Activated naive CD4-positive, alpha-beta T cell treated with anti-CD3 and anti-CD28 coated beads, Interleukin-2, amount 50 U/mL, for 72 hours (primary cell): Measurements from ENCODE around the gene NUDCD3. TPM values are rescaled to one million over a fixed set of nuclear protein-coding genes. Genes with fewer than 3 reads are reported as not detected.

Experiments
- ATAC-seq, 2 donors: fragments of 150-1000 bp; cut with Tn5 transposase; 2 replicates each; pipeline ENCODE4 v1.10.0; 2021; ENCODE audit warnings: mild to moderate bottlenecking in 2 of 2, moderate library complexity in 2 of 2
- DNase-seq, 2 donors: peaks; one replicate each; pipeline ENCODE4 v3.0.0; 2021 to 2022; ENCODE audit warnings: low spot score in 2 of 2
- H3K27ac Mint-ChIP-seq, 2 donors: one replicate each; pipeline ENCODE4 v1.8.0; 2022; ENCODE audit warnings: mild to moderate bottlenecking in 2 of 2, mixed read lengths in 2 of 2
- H3K36me3 Mint-ChIP-seq, 2 donors: one replicate each; pipeline ENCODE4 v1.8.0; 2022; ENCODE audit warnings: mixed read lengths in 2 of 2
- H3K9me3 Mint-ChIP-seq, 2 donors: one replicate each; pipeline ENCODE4 v1.8.0; 2022; ENCODE audit warnings: mixed read lengths in 2 of 2
- total RNA-seq, 2 donors: library from RNA; stranded (reverse); gene quantifications; one replicate each; pipeline ENCODE4 v1.2.3, GENCODE V29; 2022

Gene NUDCD3
- total RNA-seq, 2 donors from 2014 or later = 87.9 to 112 TPM

DNA sequence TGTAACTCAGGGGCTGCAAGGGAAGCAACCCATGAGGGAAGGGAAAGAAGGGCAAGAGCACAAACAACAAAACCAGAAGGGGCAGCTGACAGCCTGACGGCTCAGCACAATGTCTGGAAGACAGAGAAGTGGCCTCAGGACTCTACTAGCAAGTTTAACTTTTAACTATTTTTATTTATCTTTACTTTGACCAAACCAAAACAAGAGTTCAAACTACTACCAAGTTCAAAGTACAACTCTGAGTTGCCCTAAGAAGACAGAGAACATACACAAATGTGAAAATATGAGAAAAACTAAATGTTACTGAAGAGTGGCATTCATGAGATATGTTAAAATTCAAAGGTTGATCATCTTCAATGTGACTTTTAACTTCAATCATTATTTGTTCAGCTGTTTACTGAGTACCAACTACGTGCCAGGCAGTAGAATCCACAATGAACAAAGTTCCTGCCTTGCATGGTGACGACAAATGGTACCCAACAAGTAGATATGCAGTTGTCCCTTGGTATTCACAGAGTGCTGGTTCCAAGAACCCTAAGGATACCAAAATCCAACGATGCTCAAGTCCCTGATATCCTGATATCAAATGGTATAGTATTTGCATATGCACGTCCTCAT is 19.7 kb downstream of the NUDCD3 start:
- H3K36me3 Mint-ChIP-seq = peaks cover 12 to 25% of the 10 kb centered on the region in 2 donors
- H3K9me3 Mint-ChIP-seq = no peaks in the 10 kb centered on the region
- DNase-seq = no peak
- no peak overlapping the region for H3K27ac Mint-ChIP-seq
- ATAC-seq = no peak

DNA sequence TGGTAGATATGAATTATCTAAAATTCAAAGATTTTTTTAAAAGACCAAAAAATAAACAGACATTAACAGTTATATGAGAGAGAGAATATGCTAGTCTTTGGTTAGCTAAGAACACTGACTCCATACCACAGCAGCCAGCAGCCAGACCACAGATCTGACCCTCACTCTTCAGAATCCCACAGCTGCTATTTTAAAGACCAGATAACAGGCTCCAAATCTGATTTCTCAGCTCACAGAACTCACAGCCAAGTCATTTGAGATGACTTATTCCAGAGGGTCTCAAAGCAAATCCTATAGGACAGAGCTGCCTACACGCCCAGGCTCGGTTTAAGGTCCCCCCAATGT is 20.4 kb downstream of the NUDCD3 start:
- no peak for ATAC-seq
- H3K36me3 Mint-ChIP-seq = peaks cover 12 to 25% of the 10 kb centered on the region in 2 donors

DNA sequence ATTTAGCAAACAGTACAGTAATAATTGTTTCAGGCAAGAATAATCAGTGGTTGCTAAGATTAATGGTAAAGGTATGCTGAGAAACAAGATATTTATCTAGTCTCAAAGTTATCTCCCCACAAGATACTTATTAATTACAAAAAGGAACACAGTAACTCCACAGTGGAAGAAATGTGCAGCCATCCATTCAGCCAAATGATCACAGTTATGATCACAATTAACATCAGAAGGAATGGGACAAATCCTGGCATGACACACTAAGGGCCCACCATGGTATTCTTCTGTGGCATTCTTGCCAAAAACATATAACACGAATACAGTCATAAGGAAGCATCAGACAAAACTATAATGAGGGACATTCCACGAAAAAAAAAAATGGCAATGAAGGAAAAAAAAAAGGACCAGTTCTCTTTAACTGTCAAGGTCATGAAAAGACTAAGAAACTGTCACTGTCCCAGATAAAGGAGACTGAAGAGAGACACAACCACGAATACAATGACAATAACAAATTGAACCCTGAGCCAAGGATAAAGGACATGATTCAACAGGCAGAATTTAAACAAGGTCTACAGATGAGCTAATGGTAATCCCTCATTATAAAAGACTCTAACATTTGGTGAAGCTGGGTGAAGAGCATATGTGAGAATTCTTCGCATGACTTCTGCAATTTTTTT is 20.9 kb downstream of the NUDCD3 start:
- H3K36me3 Mint-ChIP-seq = peaks cover 12 to 29% of the 10 kb centered on the region in 2 donors
- H3K9me3 Mint-ChIP-seq = no peaks in the 10 kb centered on the region
- DNase-seq = no peak
- H3K27ac Mint-ChIP-seq = peak overlapping the region in 1 of 2 donors; percentile 18
- ATAC-seq = no peak

More for the DNA sequence above, 20.4 kb downstream of the NUDCD3 start:
- Mint-ChIP-seq H3K9me3 (no peaks in the 10 kb centered on the region), H3K27ac (no peak overlapping the region)
- no peak for DNase-seq

DNA sequence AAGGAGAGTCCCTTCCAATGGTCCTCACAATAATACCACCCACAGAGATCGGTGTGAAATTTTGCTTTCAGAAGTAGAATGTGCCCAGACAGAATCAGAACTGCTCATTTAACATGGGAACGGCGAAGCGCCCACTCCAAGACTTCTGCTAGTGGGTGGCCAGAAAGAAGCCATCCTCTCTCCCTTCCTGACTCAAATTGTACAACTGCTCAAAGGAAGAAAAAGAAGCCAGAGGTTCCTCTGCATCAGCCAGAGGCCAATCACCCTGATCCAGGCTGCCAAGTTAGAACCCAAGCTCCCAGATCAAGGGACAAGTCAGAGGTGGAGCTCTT is 23.3 kb downstream of the NUDCD3 start:
- no peak for DNase-seq
- Mint-ChIP-seq H3K9me3 (no peaks in the 10 kb centered on the region), H3K36me3 (peaks cover 12 to 25% of the 10 kb centered on the region in 2 donors), H3K27ac (peak overlapping the region; percentile 32 to 67)
- ATAC-seq = no peak

DNA sequence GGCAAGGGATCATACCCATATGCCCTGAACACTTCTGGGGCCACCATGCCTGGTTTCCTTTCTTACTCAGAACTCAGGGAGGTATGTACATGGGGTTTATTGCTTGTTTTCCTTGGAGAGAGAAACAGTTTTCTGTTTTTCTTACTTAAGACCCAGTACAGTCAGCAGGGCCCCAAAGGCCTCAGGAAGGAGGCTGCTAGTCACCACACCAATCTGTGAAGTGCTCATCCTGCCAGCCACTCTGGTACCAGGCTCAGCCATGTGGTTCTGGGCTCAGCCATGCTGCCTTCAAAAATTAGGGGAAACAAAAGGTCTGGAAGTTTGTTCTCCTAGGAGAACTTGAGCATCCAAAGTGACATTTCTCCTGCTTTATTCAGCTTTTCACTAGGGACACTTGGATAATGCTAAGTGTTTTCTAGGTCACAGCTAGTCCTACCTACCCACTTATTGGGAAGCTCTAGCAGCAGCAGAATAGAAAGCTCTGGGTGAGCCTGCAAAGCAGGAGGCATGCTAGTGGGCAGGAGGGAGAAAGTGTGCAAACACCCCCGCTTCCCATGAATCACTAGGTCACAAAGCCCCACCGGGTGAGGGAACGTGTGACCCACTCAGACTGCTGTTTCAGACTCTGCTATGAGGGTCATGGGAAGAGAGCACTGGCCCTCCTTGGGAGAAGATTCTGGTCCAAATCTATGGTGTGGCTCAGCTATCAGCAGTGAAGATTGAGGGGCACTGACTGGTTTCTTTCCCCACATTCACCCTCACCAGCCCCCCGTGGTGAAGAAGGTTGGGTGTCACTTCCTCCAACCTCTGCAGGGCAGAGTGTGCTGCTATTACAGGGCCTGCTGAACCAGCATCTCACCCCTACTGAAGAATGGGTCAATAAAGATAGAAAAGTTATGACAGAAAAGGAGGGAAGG is 23.9 kb downstream of the NUDCD3 start:
- ATAC-seq (peak; percentile 22 to 37), DNase-seq (no peak)
- peaks cover 12 to 27% of the 10 kb centered on the region in 2 donors for H3K36me3 Mint-ChIP-seq
- no peaks in the 10 kb centered on the region for H3K9me3 Mint-ChIP-seq
- H3K27ac Mint-ChIP-seq = peak overlapping the region; percentile 32 to 67

DNA sequence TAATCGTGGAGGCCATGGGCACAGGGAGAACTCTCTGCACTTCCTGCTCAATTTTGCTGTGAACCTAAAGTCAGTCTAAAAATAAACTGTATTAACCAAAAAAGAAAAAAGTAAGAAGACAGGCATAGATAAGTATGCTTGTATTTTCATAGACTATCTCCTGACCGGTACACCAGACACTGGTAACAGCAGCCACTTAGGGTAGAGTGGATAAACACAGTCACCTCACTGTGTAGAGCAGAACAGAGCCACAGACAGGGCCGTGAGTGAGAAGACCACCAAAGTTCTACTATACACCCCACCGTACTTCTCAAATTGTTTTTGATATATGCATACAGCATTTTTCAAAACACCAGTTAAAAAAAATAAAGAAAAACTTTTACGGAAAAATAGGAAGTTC is 25.0 kb downstream of the NUDCD3 start:
- ATAC-seq (no peak), DNase-seq (no peak)
- no peaks in the 10 kb centered on the region for H3K9me3 Mint-ChIP-seq
- H3K36me3 Mint-ChIP-seq = peaks cover 12 to 34% of the 10 kb centered on the region in 2 donors
- H3K27ac Mint-ChIP-seq = peak overlapping the region in 1 of 2 donors; percentile 69

DNA sequence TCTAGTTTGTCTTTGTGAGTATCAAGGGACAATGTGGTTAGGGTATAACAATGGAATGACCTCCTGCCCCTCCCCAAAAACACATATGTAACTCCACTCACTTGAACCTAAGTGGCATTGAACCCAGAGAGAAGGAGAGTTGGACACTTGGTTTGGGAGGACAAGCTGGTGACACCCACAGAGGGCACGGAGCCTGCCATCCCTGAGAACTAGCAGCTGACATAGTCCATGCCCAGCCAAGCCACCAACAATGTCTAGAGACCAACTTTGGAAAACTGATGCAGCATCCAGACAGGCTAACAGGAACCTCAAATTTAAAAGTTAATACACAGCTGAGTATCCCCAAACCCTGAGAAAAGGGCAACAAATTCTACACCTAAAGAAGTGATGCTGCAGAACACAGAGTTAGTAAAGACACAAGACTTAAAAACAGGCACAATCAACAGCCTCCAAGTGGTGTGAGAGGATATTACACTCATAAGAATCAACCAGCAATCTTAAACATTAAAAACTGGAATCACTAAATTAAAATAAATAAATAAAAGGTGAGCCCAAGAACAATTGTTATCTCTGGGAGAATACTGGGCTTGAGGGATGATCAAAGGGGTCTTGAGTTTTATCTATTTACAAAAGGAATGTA is 27.2 kb downstream of the NUDCD3 start:
- Mint-ChIP-seq H3K36me3 (peaks cover 12 to 43% of the 10 kb centered on the region in 2 donors), H3K27ac (no peak overlapping the region), H3K9me3 (no peaks in the 10 kb centered on the region)
- ATAC-seq = no peak
- DNase-seq = no peak

DNA sequence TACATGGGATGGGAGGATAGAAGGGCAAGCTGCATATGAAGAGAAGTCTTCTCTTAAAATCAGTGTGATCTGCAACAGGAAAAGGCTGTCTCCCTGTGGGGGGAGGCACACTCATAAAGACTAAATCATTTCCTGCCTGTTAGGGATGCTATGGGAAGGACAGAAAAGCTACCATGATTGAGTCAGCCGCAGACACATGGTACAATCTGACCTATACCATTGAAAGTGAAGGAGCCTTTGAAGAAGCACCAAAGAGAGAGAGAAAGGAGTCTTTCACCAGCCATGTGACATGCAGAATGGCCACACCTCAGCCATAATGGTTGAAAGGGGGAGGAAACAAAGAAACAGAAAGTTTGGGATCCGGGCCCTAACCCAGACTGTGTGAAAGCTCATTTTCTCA is 29.1 kb downstream of the NUDCD3 start:
- peak; percentile 38 to 58 for DNase-seq
- H3K36me3 Mint-ChIP-seq = peaks cover 6 to 40% of the 10 kb centered on the region in 2 donors
- peak overlapping the region; percentile 85 to 94 for H3K27ac Mint-ChIP-seq
- ATAC-seq = peak; percentile 82 to 95
- no peaks in the 10 kb centered on the region for H3K9me3 Mint-ChIP-seq

DNA sequence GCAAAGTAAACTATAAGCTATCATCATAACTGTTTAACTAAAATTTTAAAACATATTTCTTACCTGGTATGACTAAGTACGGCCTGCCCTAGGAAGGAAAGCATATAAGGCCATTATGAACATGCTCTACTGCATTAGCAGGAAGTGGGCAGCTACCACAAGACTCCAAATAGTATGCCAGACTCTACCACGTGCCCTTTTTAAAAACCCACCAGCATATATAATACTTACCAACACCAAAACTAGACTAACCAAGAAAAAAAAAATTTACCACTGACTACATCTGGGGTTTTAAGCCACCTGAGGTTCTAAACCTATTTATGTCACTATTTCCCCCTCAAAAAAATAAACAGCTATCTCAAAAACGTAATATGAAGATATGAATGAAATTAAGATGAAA is 30.1 kb downstream of the NUDCD3 start:
- ATAC-seq (peak; percentile 82 to 86), DNase-seq (peak in 1 of 2 donors; percentile 37)
- peak overlapping the region; percentile 31 to 85 for H3K27ac Mint-ChIP-seq
- peaks cover 8 to 45% of the 10 kb centered on the region in 2 donors for H3K36me3 Mint-ChIP-seq
- no peaks in the 10 kb centered on the region for H3K9me3 Mint-ChIP-seq

DNA sequence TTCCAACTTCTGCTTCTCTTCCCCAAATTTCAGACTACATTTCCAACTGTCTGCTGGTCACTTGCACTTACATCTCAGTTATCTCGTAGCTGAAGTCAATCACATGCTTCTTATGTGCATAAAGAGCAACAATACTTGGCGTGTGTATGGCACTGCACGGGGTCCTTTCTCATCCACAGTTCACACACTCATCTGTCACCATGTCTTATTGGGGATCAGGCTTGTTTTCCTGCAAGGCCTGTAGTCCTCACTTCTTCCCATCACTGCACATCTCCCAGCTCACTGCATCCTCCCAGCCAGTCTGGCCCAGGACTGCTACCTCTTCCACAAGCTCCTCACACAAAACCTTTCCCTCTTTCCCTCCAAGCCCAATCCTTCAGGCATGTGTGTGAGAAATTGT is 35.3 kb downstream of the NUDCD3 start:
- DNase-seq = no peak
- Mint-ChIP-seq H3K27ac (peak overlapping the region; percentile 4 to 76), H3K9me3 (no peaks in the 10 kb centered on the region), H3K36me3 (peaks cover 13 to 36% of the 10 kb centered on the region in 2 donors)
- no peak for ATAC-seq

DNA sequence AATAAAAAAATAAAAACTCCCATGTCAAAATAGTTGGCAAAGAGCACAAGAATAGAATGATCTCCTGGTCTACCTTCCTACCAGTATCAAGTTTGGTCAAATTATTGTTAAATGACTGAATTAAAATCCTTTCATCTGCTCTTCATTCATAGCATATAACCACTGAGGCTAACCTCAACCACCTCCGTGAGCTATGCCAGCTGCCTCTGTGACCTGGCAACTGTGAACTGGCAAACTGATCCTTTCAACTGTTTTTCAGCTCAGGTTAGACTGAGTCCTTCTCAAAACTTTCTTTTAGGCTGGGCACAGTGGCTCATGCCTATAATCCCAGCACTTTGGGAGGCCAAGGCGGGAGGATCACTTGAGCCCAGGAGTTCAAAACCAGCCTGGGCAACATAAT is 36.1 kb downstream of the NUDCD3 start:
- ATAC-seq = peak; percentile 82 to 84
- DNase-seq = no peak
- Mint-ChIP-seq H3K27ac (no peak overlapping the region), H3K36me3 (peaks cover 13 to 31% of the 10 kb centered on the region in 2 donors), H3K9me3 (no peaks in the 10 kb centered on the region)

DNA sequence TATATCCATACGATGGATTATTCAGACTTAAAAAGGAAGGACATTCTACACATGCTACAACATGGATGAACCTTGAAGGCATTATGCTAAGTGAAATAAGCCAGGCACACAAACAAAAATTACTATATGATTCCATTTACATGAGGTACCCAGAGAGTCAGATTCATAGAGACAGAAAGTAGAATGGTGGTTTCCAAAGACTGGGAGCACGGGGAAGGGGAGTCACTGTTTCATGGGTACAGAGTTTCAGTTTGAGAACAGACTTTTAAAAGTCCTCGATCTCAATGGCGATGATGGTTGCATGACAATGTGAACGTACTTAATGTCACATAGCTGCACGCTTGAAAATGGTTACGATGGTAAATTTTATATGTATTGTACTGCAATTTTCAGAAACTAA is 39.3 kb downstream of the NUDCD3 start:
- peak; percentile 51 to 55 for ATAC-seq
- DNase-seq = no peak
- Mint-ChIP-seq H3K27ac (no peak overlapping the region), H3K9me3 (no peaks in the 10 kb centered on the region), H3K36me3 (peaks cover 15 to 21% of the 10 kb centered on the region in 2 donors)

DNA sequence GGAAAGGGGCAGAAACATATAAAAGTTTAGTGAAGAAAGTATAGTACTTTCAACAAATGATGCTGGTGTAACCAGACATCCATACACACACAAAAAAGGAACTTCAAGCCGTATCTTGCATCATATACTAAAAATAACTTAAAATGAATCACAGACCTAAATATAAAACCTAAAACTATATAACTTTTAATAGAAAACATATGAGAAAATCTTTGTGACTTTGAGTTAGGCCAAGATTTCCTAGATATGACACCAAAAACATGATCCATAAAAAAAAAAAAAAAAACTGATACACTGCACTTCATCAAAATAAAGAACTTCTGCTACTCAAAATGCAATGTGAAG is 40.9 kb downstream of the NUDCD3 start:
- no peak for ATAC-seq
- H3K9me3 Mint-ChIP-seq = no peaks in the 10 kb centered on the region
- no peak for DNase-seq
- H3K27ac Mint-ChIP-seq = no peak overlapping the region
- H3K36me3 Mint-ChIP-seq = peaks cover 18 to 28% of the 10 kb centered on the region in 2 donors

DNA sequence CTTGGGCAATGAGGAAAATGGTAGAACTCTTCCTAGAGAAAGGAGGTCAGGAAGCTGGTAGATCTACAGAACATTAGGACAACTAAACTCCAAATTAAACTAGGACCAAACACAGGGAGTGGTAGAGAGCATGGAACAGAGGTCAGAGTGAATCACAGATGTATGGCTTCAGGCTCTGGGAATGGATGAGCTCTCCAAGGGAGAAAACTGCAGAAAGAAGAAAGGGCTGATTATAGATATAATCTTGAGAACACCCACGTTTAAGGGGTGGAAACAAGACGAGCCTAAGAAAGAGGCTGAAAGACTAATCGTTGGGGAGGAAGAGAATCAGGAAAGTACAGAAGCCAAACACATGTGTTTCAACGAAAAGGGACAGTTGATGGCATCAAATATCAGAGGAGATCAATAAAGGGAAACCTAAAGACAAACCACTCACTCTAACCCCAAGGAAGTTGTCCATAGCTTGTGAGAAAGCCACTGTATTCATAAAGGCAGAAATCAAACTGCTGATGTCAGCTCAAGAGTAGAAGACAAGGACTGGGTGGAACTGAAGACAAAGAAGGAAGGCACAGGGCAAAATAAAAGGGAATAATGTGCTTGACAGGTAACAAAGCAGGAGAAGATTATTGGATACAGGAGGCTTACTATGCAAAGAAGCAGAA is 41.4 kb downstream of the NUDCD3 start:
- DNase-seq = no peak
- H3K36me3 Mint-ChIP-seq = peaks cover 18 to 29% of the 10 kb centered on the region in 2 donors
- peak overlapping the region; percentile 7 to 80 for H3K27ac Mint-ChIP-seq
- no peaks in the 10 kb centered on the region for H3K9me3 Mint-ChIP-seq
- no peak for ATAC-seq

DNA sequence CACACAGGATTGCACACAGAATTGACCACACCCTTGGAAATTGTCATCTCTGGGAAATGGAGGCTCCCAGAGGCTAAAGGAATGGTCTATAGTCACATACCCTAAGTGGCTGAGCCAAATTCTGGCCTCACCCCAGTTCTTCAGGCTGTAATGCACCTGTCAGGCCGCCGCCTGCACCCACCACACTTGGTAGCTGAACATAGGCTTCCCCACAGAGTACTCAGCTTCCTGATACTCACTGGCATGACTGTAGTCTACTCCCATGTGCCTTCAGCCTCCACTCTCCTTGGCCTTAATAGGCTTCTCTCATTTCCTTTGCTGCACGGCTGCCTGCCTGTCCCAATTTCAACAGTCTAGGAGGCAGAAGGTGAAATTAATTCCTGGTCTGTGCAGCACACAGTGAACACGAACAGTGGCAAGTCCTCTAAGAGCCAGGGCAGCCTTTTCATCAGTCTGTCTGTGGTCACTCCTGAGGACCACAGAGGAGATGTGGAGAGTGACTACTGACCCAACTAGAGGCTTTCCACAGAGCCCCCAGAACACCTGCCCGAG is 42.5 kb downstream of the NUDCD3 start:
- no peak overlapping the region for H3K27ac Mint-ChIP-seq
- H3K9me3 Mint-ChIP-seq = no peaks in the 10 kb centered on the region
- DNase-seq = no peak
- ATAC-seq = no peak
- H3K36me3 Mint-ChIP-seq = peaks cover 18 to 29% of the 10 kb centered on the region in 2 donors

DNA sequence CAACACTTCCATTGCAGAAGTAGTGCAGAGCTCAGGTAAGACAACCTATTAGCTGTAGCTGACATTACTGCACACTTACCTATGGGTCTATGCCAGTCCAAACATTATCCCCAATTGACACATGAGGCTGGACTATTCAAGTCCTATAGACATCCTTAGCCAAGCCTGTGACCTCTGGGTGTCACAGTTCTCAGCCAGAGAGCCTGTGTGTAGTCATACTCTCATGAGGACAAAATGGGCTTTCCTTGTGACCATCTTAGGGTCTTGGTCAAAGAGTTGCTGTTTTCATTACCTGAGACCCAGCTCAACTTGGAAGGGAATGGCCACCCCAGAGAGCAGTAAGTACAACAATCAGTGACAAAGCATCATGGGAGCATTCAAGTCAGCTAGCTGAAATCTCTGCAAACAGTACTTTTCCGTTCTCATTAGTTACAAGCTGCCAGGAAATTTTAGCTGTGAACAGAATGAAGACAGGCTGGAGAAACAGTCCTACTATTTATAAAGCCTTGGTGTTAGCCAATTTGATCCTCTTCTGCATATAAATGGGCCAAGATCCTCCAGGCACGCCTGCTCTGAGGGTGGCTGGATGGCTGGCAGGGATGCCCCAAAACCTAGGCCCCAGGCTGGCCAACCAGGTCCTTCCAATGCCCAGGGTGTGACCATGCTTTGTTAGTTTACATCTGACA is 44.3 kb downstream of the NUDCD3 start:
- DNase-seq = no peak
- no peaks in the 10 kb centered on the region for H3K9me3 Mint-ChIP-seq
- no peak overlapping the region for H3K27ac Mint-ChIP-seq
- ATAC-seq = no peak
- H3K36me3 Mint-ChIP-seq = peaks cover 18 to 29% of the 10 kb centered on the region in 2 donors
